ENCODE measurements around the gene PSMG4.
A peak's percentile ranks its signal among the peaks of the same experiment; 100 is the strongest.

Gene PSMG4

DNA sequence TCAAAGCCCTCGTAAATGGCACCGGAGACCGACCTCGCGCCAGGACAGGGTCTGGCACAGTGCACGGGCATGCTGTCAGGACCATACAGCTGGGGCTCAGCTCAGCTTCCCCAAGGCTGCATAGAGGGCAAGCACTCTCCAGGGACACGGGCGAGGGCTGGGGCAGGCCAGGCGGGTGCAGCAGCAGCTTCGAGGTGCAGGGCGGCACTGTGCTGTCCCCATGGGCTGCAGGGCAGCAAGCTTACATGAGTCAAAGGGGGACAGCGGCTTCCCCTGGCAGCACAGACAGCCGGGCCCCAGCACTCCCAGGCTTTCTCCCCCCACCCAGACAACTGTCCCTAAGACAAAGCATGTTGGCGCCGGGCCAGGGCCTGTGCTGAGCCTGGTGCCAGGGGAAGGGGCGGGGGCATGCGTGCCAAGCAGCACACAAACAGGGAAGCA is 25.7 kb downstream of the PSMG4 start:
- H3K27ac ChIP-seq, result no peak overlapping the region
- no peaks in the 10 kb centered on the region for H3K27me3 ChIP-seq (ENCODE audit: insufficient read depth, low read depth, severe bottlenecking)
- no peak for TF ChIP-seq CTCF (IDR thresholded peaks at IDR 0.05; ENCODE audit: low read depth, low read length)
- H3K36me3 ChIP-seq, result peaks cover 60% of the 10 kb centered on the region
- H3K4me3 ChIP-seq (ENCODE audit: low read depth, low read length), result no peak overlapping the region
- no peak for DNase-seq
- H3K9me3 ChIP-seq (ENCODE audit: severe bottlenecking), result no peaks in the 10 kb centered on the region

- no peak for DNase-seq
- H3K9me3 ChIP-seq (ENCODE audit: severe bottlenecking), result no peaks in the 10 kb centered on the region
- H3K36me3 ChIP-seq, result peaks cover 63% of the 10 kb centered on the region
- TF ChIP-seq CTCF (IDR thresholded peaks at IDR 0.05; ENCODE audit: low read depth, low read length), result no peak
- no peaks in the 10 kb centered on the region for H3K27me3 ChIP-seq (ENCODE audit: insufficient read depth, low read depth, severe bottlenecking)
- H3K4me3 ChIP-seq (ENCODE audit: low read depth, low read length), result no peak overlapping the region
- peak overlapping the region; percentile 20; the same call in 1 of the 2 replicates for H3K27ac ChIP-seq
Measured at GRCh38 chr6:3285049-3285639, 26.4 kb downstream of the PSMG4 start.

- no peak for DNase-seq
- Histone ChIP-seq H3K9me3 (ENCODE audit: severe bottlenecking) (no peaks in the 10 kb centered on the region), H3K36me3 (peaks cover 66% of the 10 kb centered on the region), H3K4me3 (ENCODE audit: low read depth, low read length) (no peak overlapping the region), H3K27ac (peak overlapping the region; percentile 20), H3K27me3 (ENCODE audit: insufficient read depth, low read depth, severe bottlenecking) (no peaks in the 10 kb centered on the region)
- TF ChIP-seq CTCF (IDR thresholded peaks at IDR 0.05; ENCODE audit: low read depth, low read length), result no peak
Measured at GRCh38 chr6:3285732-3286131, 27.0 kb downstream of the PSMG4 start.

DNA sequence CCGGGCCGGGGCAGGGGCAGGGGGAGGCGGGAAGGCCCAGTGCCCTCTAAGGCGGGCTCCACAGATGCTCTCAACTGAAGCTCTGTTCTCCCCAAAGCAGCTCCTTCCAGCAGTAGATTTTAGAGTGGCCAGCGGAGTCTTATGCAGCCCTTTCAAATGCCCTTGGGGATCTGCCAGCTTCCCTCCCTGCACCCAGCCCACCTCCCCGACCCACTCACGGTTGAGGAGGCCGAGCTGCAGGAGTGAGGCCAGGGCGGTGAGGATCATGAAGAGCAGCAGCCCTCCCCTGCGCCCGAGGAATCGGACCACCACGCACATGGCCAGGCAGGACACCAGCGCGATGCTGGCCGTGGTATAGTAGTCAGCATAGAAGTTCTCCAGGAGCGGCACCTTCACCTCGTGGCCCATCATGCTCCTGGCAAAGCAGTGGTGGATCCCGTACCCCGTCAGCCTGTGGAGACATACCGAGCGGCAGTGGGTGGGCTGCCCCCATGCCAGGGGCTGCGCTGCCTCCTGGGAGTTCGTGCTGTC is 28.0 kb downstream of the PSMG4 start:
- no peak for TF ChIP-seq CTCF (IDR thresholded peaks at IDR 0.05; ENCODE audit: low read depth, low read length)
- Histone ChIP-seq H3K27ac (peak overlapping the region; percentile 11), H3K9me3 (ENCODE audit: severe bottlenecking) (no peaks in the 10 kb centered on the region), H3K4me3 (ENCODE audit: low read depth, low read length) (no peak overlapping the region), H3K27me3 (ENCODE audit: insufficient read depth, low read depth, severe bottlenecking) (no peaks in the 10 kb centered on the region), H3K36me3 (peaks cover 63% of the 10 kb centered on the region)
- DNase-seq, result peak; percentile 11

- Histone ChIP-seq H3K27me3 (ENCODE audit: insufficient read depth, low read depth, severe bottlenecking) (no peaks in the 10 kb centered on the region), H3K36me3 (peaks cover 64% of the 10 kb centered on the region), H3K9me3 (ENCODE audit: severe bottlenecking) (no peaks in the 10 kb centered on the region), H3K27ac (no peak overlapping the region), H3K4me3 (ENCODE audit: low read depth, low read length) (no peak overlapping the region)
- no peak for DNase-seq
- TF ChIP-seq CTCF (IDR thresholded peaks at IDR 0.05; ENCODE audit: low read depth, low read length), result no peak
Measured at GRCh38 chr6:3287308-3287707, 28.6 kb downstream of the PSMG4 start.
